DND-41 (cell line): ENCODE measurements around the gene GZMM.
A peak's percentile ranks its signal among the peaks of the same experiment; 100 is the strongest.

Source experiments
- ATAC-seq: fragments of 200-7000 bp; cut with Tn5 transposase; 3 replicates; pipeline ENCODE4 v1.9.1; 2021; ENCODE audit warnings: low read depth; ENCODE audit not compliant: insufficient read depth
- DNase-seq: peaks from one replicate; pipeline ENCODE4 v3.0.0-alpha.2; 2020
- H2AFZ ChIP-seq: 2 replicates; pipeline ENCODE4 v1.6.0; 2012; ENCODE audit warnings: low read depth, low read length
- H3K27ac ChIP-seq: 2 replicates; pipeline ENCODE4 v1.5.1; 2012; ENCODE audit warnings: low read length, inconsistent platforms
- H3K27me3 ChIP-seq: fragments of 200-600 bp; sonication (generic); 2 replicates; pipeline ENCODE4 v1.6.0; 2012; ENCODE audit warnings: low read length, mild to moderate bottlenecking, inconsistent platforms; ENCODE audit not compliant: insufficient read depth, poor library complexity
- H3K36me3 ChIP-seq: 2 replicates; pipeline ENCODE4 v1.5.1; 2012; ENCODE audit warnings: low read length, inconsistent platforms; ENCODE audit not compliant: insufficient read depth
- H3K4me1 ChIP-seq: 2 replicates; pipeline ENCODE4 v1.5.1; 2012; ENCODE audit warnings: mild to moderate bottlenecking, low read length; ENCODE audit not compliant: insufficient read depth
- H3K4me2 ChIP-seq: 2 replicates; pipeline ENCODE4 v1.6.0; 2012; ENCODE audit warnings: mild to moderate bottlenecking, moderate library complexity, low read length, inconsistent platforms; ENCODE audit not compliant: insufficient read depth
- H3K4me3 ChIP-seq, 2 experiments: fragments of 200-600 bp in 1 of 2; shearing (Covaris generic) in 1 of 2; 2 replicates each; pipeline ENCODE4 v1.5.1; 2012 to 2016; ENCODE audit warnings: inconsistent platforms in 2 of 2, low read length in 2 of 2, mild to moderate bottlenecking in 2 of 2, low read depth in 1 of 2, moderate library complexity in 1 of 2
- H3K79me2 ChIP-seq: 2 replicates; pipeline ENCODE4 v1.6.0; 2012; ENCODE audit warnings: low read length, inconsistent platforms; ENCODE audit not compliant: insufficient read depth
- H3K9ac ChIP-seq: 2 replicates; pipeline ENCODE4 v1.6.0; 2012; ENCODE audit warnings: low read depth, mild to moderate bottlenecking, inconsistent platforms, low read length, moderate library complexity
- H3K9me3 ChIP-seq: 2 replicates; pipeline ENCODE4 v1.5.1; 2012; ENCODE audit warnings: low read length, moderate library complexity, mild to moderate bottlenecking, inconsistent platforms; ENCODE audit not compliant: insufficient read depth, severe bottlenecking
- H4K20me1 ChIP-seq: 2 replicates; pipeline ENCODE4 v1.6.0; 2012; ENCODE audit warnings: low read length; ENCODE audit not compliant: insufficient read depth
- CTCF ChIP-seq: IDR thresholded peaks from 2 replicates; pipeline ENCODE4 v1.5.1; 2012; ENCODE audit warnings: borderline replicate concordance, low read length, moderate library complexity, mild to moderate bottlenecking; ENCODE audit not compliant: poor library complexity, severe bottlenecking; ENCODE audit errors: extremely low read depth
- EZH2 ChIP-seq: IDR thresholded peaks from 3 replicates; pipeline ENCODE4 v1.6.1; 2012; ENCODE audit warnings: borderline replicate concordance, low read depth, mild to moderate bottlenecking, moderate library complexity, low read length, inconsistent platforms; ENCODE audit not compliant: severe bottlenecking

GZMM gene

GRCh38 chr19:572743-573518, 29.1 kb downstream of the GZMM start:
- peaks cover 55% of the 10 kb centered on the region for H3K79me2 ChIP-seq
- H3K4me3 ChIP-seq = peak overlapping the region; percentile 77 to 94
- peaks cover 26% of the 10 kb centered on the region for H3K36me3 ChIP-seq
- H3K9ac ChIP-seq = peak overlapping the region; percentile 78
- H3K27me3 ChIP-seq = no peaks in the 10 kb centered on the region
- TF ChIP-seq EZH2 = no peak
- no peak for TF ChIP-seq CTCF
- ATAC-seq = peak; percentile 4; the same call in 1 of the 3 replicates
- H3K4me2 ChIP-seq = peak overlapping the region; percentile 72
- H2AFZ ChIP-seq = peak overlapping the region; percentile 57
- H3K4me1 ChIP-seq = peaks cover 36% of the 10 kb centered on the region
- H3K27ac ChIP-seq = peak overlapping the region; percentile 79
- DNase-seq = peak; percentile 44
- H3K9me3 ChIP-seq = no peaks in the 10 kb centered on the region
- peaks cover 46% of the 10 kb centered on the region for H4K20me1 ChIP-seq

- TF ChIP-seq CTCF (no peak), EZH2 (no peak)
- H3K4me3 ChIP-seq = peak overlapping the region; percentile 77 to 94
- ATAC-seq (no peak), DNase-seq (no peak)
- H3K9ac ChIP-seq = peak overlapping the region; percentile 78
- peak overlapping the region; percentile 79 for H3K27ac ChIP-seq
- peaks cover 31% of the 10 kb centered on the region for H3K36me3 ChIP-seq
- H3K79me2 ChIP-seq = peaks cover 61% of the 10 kb centered on the region
- H2AFZ ChIP-seq = no peak overlapping the region; the same call in 1 of the 2 replicates
- peaks cover 36% of the 10 kb centered on the region for H3K4me1 ChIP-seq
- peaks cover 51% of the 10 kb centered on the region for H4K20me1 ChIP-seq
- no peaks in the 10 kb centered on the region for H3K9me3 ChIP-seq
- H3K27me3 ChIP-seq = no peaks in the 10 kb centered on the region
- peak overlapping the region; percentile 72 for H3K4me2 ChIP-seq
These were observed 29.6 kb downstream of the GZMM start for GRCh38 chr19:573519-573825.

- peak overlapping the region; percentile 34 for H3K9ac ChIP-seq
- H2AFZ ChIP-seq = no peak overlapping the region
- peaks cover 36% of the 10 kb centered on the region for H3K4me1 ChIP-seq
- H3K9me3 ChIP-seq = no peaks in the 10 kb centered on the region
- peak overlapping the region in 1 of 2 experiments; percentile 40; a peak in 2 of 4 replicates for H3K4me3 ChIP-seq
- DNase-seq (no peak), ATAC-seq (no peak)
- peaks cover 65% of the 10 kb centered on the region for H4K20me1 ChIP-seq
- peaks cover 75% of the 10 kb centered on the region for H3K79me2 ChIP-seq
- TF ChIP-seq CTCF = no peak
- TF ChIP-seq EZH2 = no peak
- peak overlapping the region; percentile 72 for H3K4me2 ChIP-seq
- no peaks in the 10 kb centered on the region for H3K27me3 ChIP-seq
- H3K27ac ChIP-seq = peak overlapping the region; percentile 29
- H3K36me3 ChIP-seq = peaks cover 44% of the 10 kb centered on the region
These were observed 31.0 kb downstream of the GZMM start for GRCh38 chr19:574658-575526.
